Stimulated activated CD8-positive, alpha-beta memory T cell treated with anti-CD3 and anti-CD28 coated beads, Interleukin-7, amount 100 ng/mL, for 48 hours (primary cell): ENCODE data around the gene POLR2E.

Source experiments
- DNase-seq, 2 donors: peaks; one replicate each; pipeline ENCODE4 v3.0.0-alpha.2; 2020; ENCODE audit warnings: low read depth in 1 of 2; ENCODE audit errors: extremely low read depth in 1 of 2

POLR2E gene

GRCh38 chr19:1098177-1099051 is 3.2 kb upstream of the POLR2E start:
- no peak for DNase-seq

- DNase-seq: no peak
These were observed 2.6 kb upstream of the POLR2E start for GRCh38 chr19:1097810-1098176.

- DNase-seq: no peak
These were observed 559 bp downstream of the POLR2E start for GRCh38 chr19:1094655-1094977.

GRCh38 chr19:1093811-1094553 is 1.2 kb downstream of the POLR2E start:
- no peak for DNase-seq

GRCh38 chr19:1093330-1093729 is 1.8 kb downstream of the POLR2E start:
- DNase-seq: no peak

GRCh38 chr19:1091544-1092175 is 3.5 kb downstream of the POLR2E start:
- DNase-seq: no peak

GRCh38 chr19:1090731-1091543 is 4.2 kb downstream of the POLR2E start:
- DNase-seq: peak in 1 of 2 donors; percentile 70

GRCh38 chr19:1089891-1090290 is 5.3 kb downstream of the POLR2E start:
- DNase-seq: no peak

GRCh38 chr19:1089126-1089771 is 5.9 kb downstream of the POLR2E start:
- DNase-seq: no peak

GRCh38 chr19:1088416-1089010 is 6.7 kb downstream of the POLR2E start:
- no peak for DNase-seq

- DNase-seq: no peak
These were observed 7.3 kb downstream of the POLR2E start for GRCh38 chr19:1087813-1088415.

GRCh38 chr19:1086613-1087012 is 8.6 kb downstream of the POLR2E start:
- DNase-seq: no peak

GRCh38 chr19:1085676-1086442 is 9.3 kb downstream of the POLR2E start:
- DNase-seq: no peak

GRCh38 chr19:1085053-1085658 is 10.0 kb downstream of the POLR2E start:
- no peak for DNase-seq

- no peak for DNase-seq
These were observed 10.9 kb downstream of the POLR2E start for GRCh38 chr19:1084024-1084868.

- DNase-seq: no peak
These were observed 12.0 kb downstream of the POLR2E start for GRCh38 chr19:1082928-1083816.
